Right lobe of liver (tissue), 6 donors: ENCODE measurements around the gene NUCKS1. TPM values are rescaled to one million over a fixed set of nuclear protein-coding genes. Genes with fewer than 3 reads are reported as not detected.

Source experiments
- ATAC-seq, 4 donors: fragments of 200-7000 bp; cut with Tn5 transposase; one replicate each; pipeline ENCODE4 v1.9.1; 2020; ENCODE audit warnings: mild to moderate bottlenecking in 4 of 4, moderate library complexity in 4 of 4
- DNase-seq, 3 donors: peaks; one replicate each; pipeline ENCODE4 v3.0.0-alpha.2; 2020
- H3K27ac ChIP-seq, 3 donors: fragments of 200-600 bp; one replicate each; pipeline ENCODE4 v1.8.0; 2022
- H3K27me3 ChIP-seq, 2 donors: fragments of 200-600 bp; one replicate each; pipeline ENCODE4 v1.8.0; 2022
- H3K36me3 ChIP-seq, 4 donors: fragments of 200-600 bp; sonication (generic) in 1 of 4; one replicate each; pipeline versions ENCODE4 v1.5.1 to v1.8.0; 2017 to 2022; ENCODE audit warnings: control low read depth in 1 of 4
- H3K4me1 ChIP-seq, 4 donors: fragments of 200-600 bp; sonication (generic) in 1 of 4; one replicate each; pipeline versions ENCODE4 v1.5.1 to v1.8.0; 2017 to 2022; ENCODE audit warnings: control low read depth in 1 of 4
- H3K4me3 ChIP-seq, 3 donors: fragments of 200-600 bp; one replicate each; pipeline ENCODE4 v1.8.0; 2022
- H3K9me3 ChIP-seq, 4 donors: fragments of 200-600 bp; sonication (generic) in 1 of 4; one replicate each; pipeline versions ENCODE4 v1.5.1 to v1.8.0; 2017 to 2022; ENCODE audit warnings: control low read depth in 1 of 4
- POLR2A ChIP-seq: fragments of 450-650 bp; IDR thresholded peaks from one replicate; pipeline ENCODE4 v1.6.1; 2017; ENCODE audit warnings: antibody characterized with exemption, mild to moderate bottlenecking
- WGBS: methylation state at CpG from one replicate; pipeline ENCODE4 v1.1.6; 2018; ENCODE audit warnings: low coverage, low lambda C conversion rate; ENCODE audit not compliant: insufficient coverage; ENCODE audit errors: missing lambda C conversion rate; 5-methylcytosine and 5-hydroxymethylcytosine counted together
- intact Hi-C, 2 donors: fragments of 100-400 bp; cut with DNase I; formaldehyde crosslinking; loops; one replicate each; pipeline versions ENCODE4 v1.11.2 to v1.14.1; 2022
- total RNA-seq, 6 experiments: library from RNA; depleted of rRNA in 2 of 6; stranded (reverse); fragments of >200 nt in 2 of 6; fragmentation: NEBNext Ultra II Directional in 3 of 6; extraction: Animal tissue kit (Norgen Biotek cat#: 25700) in 3 of 6; gene quantifications; one replicate each; pipeline versions ENCODE4 v1.1.0 to v1.2.4, GENCODE V29; 2016 to 2023
- TF ChIP-seq, protein P1 (sequence below), 4 donors: fragments of 200-600 bp in 3 of 4; fragments of 450-650 bp in 1 of 4; IDR thresholded peaks; one replicate each; pipeline versions ENCODE4 v1.5.1 to v1.8.0; 2016 to 2022; ENCODE audit warnings: antibody characterized with exemption in 4 of 4, mild to moderate bottlenecking in 2 of 4
- donor health status: DM: no; HTN: yes; CAD: no.
- donor health status: DM: no; HTN: no; CAD: no.
- donor health status: DM: no; HTN: no; CAD: no.
- donor health status: DM: no; HTN: yes; CAD: no.
- donor health status: DM: no; HTN: yes; CAD: no.

NUCKS1 gene
- total RNA-seq, 6 experiments from 2014 or later, result 32.8 to 91.1 (median 68.6) TPM

DNA sequence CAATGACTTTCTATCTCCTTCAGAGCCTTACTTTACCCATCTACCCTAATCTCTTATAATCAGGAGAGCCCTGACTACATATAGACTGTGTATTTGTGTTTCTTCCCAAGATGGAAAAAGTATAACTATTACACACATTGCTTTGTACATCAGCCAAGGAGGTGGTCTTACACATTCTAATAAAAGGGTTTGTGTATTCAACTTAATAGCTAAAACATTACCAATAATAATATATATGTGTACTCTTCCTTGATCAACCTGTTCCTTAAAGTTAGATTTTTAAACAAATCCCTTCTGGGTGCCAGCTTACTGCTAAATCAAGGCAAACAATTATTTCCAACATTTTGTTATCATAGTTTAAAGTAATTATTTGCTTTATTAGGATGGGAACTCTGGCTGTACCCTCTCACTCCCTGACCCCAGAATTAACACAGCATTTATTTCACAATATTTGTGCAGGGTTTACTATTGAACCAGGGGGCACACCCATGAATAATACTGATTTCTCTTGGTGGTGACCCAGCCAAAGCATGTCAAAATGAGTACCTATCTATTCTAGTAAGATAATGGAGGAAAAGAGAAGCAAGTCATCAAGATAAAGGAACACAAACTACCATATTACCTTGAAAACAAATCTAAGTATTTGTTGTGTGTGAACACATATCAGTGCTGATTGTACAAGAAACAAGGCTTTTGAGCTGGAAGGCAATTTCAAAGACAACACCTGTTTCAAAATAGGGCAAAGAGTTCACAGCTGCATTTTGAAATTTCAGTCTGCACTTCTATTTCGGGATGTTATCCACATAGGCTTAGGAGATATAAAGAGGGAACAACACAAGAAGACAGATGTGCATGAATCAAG is 39.5 kb downstream of the NUCKS1 start:
- Histone ChIP-seq H3K27ac (peak overlapping the region; percentile 73 to 79 (median 77)), H3K36me3 (no peaks in the 10 kb centered on the region), H3K4me1 (peaks cover 0 to 72% (median 34%) of the 10 kb centered on the region in 4 donors), H3K4me3 (no peak overlapping the region), H3K27me3 (no peaks in the 10 kb centered on the region), H3K9me3 (no peaks in the 10 kb centered on the region)
- ATAC-seq (peak; percentile 62 to 79 (median 72)), DNase-seq (no peak)
- 4% methylated on average over 1 of the region's 1 CpG for WGBS
- TF ChIP-seq, protein P1, sequence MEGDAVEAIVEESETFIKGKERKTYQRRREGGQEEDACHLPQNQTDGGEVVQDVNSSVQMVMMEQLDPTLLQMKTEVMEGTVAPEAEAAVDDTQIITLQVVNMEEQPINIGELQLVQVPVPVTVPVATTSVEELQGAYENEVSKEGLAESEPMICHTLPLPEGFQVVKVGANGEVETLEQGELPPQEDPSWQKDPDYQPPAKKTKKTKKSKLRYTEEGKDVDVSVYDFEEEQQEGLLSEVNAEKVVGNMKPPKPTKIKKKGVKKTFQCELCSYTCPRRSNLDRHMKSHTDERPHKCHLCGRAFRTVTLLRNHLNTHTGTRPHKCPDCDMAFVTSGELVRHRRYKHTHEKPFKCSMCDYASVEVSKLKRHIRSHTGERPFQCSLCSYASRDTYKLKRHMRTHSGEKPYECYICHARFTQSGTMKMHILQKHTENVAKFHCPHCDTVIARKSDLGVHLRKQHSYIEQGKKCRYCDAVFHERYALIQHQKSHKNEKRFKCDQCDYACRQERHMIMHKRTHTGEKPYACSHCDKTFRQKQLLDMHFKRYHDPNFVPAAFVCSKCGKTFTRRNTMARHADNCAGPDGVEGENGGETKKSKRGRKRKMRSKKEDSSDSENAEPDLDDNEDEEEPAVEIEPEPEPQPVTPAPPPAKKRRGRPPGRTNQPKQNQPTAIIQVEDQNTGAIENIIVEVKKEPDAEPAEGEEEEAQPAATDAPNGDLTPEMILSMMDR (IDR thresholded peaks at IDR 0.05), result no peak
- TF ChIP-seq POLR2A, result no peak
- intact Hi-C loops, result loop anchor here in 1 of 2 donors (10.0 kb wide), 1 partner anchor 46 kb away; no protein-coding TSS in a partner anchor

DNA sequence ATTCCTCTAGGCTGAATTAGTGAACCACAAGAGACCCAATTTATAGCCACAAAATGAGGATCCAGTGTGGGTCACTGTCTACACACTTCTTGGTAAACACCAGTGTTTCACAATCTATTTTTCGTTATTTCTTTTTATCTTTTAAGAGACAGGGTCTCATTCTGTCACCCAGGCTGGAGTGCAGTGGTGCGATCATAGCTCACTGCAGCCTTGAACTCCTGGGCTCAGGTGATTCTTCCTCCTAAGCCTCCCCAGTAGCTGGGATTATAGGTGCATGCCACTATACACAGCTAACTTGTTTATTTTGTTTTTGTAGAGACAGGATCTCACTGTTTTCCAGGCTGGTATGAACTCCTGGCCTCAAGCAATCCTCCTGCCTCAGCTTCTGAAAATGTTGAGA is 40.3 kb downstream of the NUCKS1 start:
- DNase-seq, result no peak
- intact Hi-C loops, result loop anchor here (5.0 to 10.0 kb wide), 2 partner anchors 37 to 45 kb away; no protein-coding TSS in a partner anchor
- Histone ChIP-seq H3K27me3 (no peaks in the 10 kb centered on the region), H3K4me3 (no peak overlapping the region), H3K9me3 (no peaks in the 10 kb centered on the region), H3K27ac (peak overlapping the region; percentile 8 to 65 (median 20)), H3K36me3 (no peaks in the 10 kb centered on the region), H3K4me1 (peaks cover 0 to 71% (median 30%) of the 10 kb centered on the region in 4 donors)
- ATAC-seq, result peak; percentile 14 to 38 (median 24)
- no peak for TF ChIP-seq POLR2A
- TF ChIP-seq, protein P1 (IDR thresholded peaks at IDR 0.05), result no peak
- WGBS, result 35% methylated on average over 2 of the region's 2 CpGs

DNA sequence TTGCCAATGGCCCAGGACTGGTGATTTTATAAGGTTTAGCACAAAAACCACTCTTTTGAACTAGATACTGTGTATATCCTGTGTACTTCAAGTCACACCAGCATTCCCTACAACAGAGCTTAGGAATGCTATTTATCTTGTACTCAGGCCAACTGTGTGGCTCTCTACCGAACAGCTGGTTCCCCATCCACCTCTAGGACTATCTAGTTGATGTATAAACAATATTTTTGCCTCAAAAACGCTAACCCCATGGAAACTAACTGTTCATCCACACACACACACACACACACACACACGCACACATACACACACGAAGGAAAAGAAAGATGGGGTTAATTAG is 41.0 kb downstream of the NUCKS1 start:
- intact Hi-C loops, result loop anchor here in 1 of 2 donors (5.0 kb wide), 1 partner anchor 37 kb away; no protein-coding TSS in a partner anchor
- WGBS, result 21% methylated on average over 4 of the region's 4 CpGs
- H3K36me3 ChIP-seq, result no peaks in the 10 kb centered on the region
- peaks cover 0 to 71% (median 28%) of the 10 kb centered on the region in 4 donors for H3K4me1 ChIP-seq
- H3K27me3 ChIP-seq, result no peaks in the 10 kb centered on the region
- DNase-seq, result no peak
- no peak for TF ChIP-seq POLR2A
- TF ChIP-seq, protein P1 (IDR thresholded peaks at IDR 0.05), result no peak
- ATAC-seq, result peak; percentile 54 to 67 (median 61)
- H3K9me3 ChIP-seq, result no peaks in the 10 kb centered on the region
- no peak overlapping the region for H3K4me3 ChIP-seq
- H3K27ac ChIP-seq, result peak overlapping the region in 2 of 3 donors; percentile 20 to 65

DNA sequence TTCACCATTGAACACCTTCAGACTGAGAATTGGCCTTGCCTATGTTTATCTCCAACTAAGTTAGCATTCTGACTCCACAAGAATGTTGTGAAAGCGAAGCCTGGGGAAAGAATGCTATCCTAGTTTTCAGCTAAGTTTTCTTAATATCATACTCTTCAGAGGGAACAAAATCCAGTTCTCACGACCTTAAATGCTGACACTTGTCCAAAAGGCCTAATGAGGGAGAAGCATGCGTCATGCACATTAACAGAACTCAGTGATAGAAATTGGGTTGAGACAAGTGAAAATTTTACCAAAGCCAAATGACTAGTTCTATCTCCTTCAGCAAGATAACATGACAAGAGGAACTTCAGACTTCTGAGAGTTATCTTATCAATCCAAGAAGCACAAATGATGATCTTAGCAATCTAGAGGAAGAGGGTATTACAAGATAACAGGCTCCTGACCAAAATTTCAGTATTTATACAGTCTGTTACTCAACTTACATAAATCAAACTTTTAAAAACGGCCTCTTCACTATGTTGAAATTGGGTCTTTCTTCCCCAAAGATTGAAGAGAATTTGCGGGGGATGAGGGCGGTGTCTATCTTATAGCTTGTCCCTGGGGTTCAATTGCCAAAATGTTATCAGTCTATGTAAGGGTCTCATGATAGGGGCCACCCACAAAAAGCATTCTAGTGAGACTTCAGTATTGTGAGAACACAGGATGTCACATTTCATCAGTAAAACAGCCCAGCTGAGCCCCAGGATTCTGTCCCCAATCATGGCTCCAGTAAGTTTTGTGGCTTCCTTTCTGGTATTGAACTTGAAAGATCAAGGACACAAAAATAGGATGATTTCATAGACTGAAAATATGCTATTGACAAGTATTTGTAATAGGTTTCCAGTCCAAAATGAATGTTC is 43.1 kb downstream of the NUCKS1 start:
- peaks cover 0 to 66% (median 24%) of the 10 kb centered on the region in 4 donors for H3K4me1 ChIP-seq
- no peaks in the 10 kb centered on the region for H3K27me3 ChIP-seq
- H3K4me3 ChIP-seq, result no peak overlapping the region
- WGBS, result 45% methylated on average over 6 of the region's 6 CpGs
- peak overlapping the region in 1 of 3 donors; percentile 29 for H3K27ac ChIP-seq
- H3K9me3 ChIP-seq, result no peaks in the 10 kb centered on the region
- intact Hi-C loops, result loop anchor here in 1 of 2 donors (5.0 kb wide), 1 partner anchor 35 kb away; no protein-coding TSS in a partner anchor
- H3K36me3 ChIP-seq, result no peaks in the 10 kb centered on the region
- TF ChIP-seq, protein P1 (IDR thresholded peaks at IDR 0.05), result no peak
- no peak for TF ChIP-seq POLR2A
- ATAC-seq, result no peak
- no peak for DNase-seq
